GM13976 (cell line): ENCODE results near the gene EIF4G3.
"Not testable (repeated sequence)": the region's sequence is repeated elsewhere in the genome, so short reads cannot be mapped to it uniquely, and the experiment has no call there.

Source experiments
- DNase-seq: peaks from one replicate; pipeline ENCODE4 v3.0.0; 2012; ENCODE audit warnings: low spot score
- in situ Hi-C: fragments of 300-500 bp; cut with MboI; formaldehyde crosslinking; loops from one replicate; pipeline ENCODE4 v1.12.0; 2022; ENCODE audit warnings: low sequenced_read_pairs, mixed read lengths, inconsistent platforms; ENCODE audit not compliant: unreplicated experiment
- TF ChIP-seq, protein P1 (sequence below): IDR thresholded peaks from 2 replicates; pipeline ENCODE4 v1.5.1; 2012; ENCODE audit warnings: borderline replicate concordance, mild to moderate bottlenecking; ENCODE audit not compliant: insufficient read depth; ENCODE audit errors: extremely low read depth, missing control alignments, control extremely low read depth

Gene EIF4G3

DNA sequence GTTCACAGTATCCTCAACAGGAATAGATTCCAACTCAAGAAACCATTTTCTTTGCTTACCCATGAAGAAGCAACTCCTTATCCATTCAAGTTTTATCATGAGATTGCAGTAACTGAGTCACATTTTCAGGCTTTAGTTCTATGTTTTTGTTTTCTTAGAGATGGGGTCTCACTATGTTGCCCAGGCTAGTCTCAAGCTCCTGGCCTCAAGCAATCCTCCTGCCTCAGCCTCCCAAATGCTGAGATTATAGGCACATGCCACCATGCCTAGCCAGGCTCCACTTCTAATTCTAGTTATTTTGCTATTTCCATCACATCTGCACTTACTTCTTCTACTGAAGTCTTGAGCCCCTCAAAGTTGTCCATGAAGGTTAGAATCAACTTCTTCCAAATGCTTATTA, 246.3 kb downstream of the EIF4G3 start:
- in situ Hi-C loops: no loop called here
- TF ChIP-seq, protein P1, sequence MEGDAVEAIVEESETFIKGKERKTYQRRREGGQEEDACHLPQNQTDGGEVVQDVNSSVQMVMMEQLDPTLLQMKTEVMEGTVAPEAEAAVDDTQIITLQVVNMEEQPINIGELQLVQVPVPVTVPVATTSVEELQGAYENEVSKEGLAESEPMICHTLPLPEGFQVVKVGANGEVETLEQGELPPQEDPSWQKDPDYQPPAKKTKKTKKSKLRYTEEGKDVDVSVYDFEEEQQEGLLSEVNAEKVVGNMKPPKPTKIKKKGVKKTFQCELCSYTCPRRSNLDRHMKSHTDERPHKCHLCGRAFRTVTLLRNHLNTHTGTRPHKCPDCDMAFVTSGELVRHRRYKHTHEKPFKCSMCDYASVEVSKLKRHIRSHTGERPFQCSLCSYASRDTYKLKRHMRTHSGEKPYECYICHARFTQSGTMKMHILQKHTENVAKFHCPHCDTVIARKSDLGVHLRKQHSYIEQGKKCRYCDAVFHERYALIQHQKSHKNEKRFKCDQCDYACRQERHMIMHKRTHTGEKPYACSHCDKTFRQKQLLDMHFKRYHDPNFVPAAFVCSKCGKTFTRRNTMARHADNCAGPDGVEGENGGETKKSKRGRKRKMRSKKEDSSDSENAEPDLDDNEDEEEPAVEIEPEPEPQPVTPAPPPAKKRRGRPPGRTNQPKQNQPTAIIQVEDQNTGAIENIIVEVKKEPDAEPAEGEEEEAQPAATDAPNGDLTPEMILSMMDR: no peak
- no peak for DNase-seq

DNA sequence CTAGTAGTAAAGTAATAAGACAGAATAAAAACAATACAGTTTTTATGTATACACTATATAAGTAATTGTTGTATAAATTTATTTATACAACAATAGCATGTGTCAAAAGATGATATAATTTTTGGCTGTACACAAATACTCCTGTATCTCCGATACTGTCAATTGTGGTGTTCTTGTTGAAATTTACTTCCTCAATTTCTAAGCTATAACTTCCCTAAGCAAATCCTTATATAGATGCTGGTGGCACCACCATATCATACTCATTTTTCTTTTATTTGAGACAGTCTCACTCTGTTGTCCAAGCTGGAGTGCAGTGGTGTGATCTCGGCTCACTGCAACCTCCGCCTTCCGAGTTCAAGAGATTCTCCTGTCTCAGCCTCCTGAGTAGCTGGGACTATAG, 248.6 kb downstream of the EIF4G3 start:
- in situ Hi-C loops: loop anchor here (10.0 kb wide), 1 partner anchor 63 kb away; no protein-coding TSS in a partner anchor
- DNase-seq: no peak
- TF ChIP-seq, protein P1: no peak

DNA sequence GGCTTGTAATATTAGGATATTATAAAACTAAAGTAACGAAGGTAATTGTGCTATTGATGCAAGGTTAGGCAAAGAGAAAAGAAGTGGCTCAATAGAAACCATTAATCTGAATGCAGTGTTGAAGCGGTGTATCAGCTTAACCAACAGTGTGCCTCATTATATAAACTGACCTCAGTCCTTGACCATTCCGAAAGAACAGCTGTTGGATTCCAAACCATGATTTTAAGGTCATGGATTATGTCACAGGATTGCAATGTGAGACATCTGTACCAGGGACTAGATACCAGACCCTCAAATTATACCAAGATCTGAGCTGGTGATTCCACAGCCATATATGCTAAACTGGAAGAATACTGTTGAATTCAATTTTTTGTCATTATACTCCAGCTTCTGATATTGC, 255.4 kb downstream of the EIF4G3 start:
- in situ Hi-C loops: loop anchor here (10.0 kb wide), 1 partner anchor 56 kb away; no protein-coding TSS in a partner anchor
- no peak for DNase-seq
- TF ChIP-seq, protein P1: no peak

DNA sequence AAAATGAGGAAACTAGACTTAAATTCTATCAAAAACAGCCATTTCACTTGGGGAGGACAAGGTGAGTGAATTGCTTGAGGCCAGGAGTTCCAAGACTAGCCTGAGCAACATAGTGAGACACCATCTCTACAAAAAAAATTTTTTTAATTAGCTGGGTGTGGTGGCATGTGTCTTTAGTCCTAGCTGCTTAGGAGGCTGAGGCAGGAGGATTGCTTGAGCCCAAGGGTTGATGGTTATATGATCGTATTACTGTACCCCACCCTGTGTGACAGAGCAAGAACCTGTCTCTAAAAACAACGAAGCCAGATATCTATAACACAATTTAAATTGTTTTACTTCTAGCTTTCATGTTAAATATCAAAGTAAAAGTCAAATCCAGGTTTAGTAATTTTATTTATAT, 263.5 kb downstream of the EIF4G3 start:
- TF ChIP-seq, protein P1: no peak
- DNase-seq: no peak
- in situ Hi-C loops: no loop called here

DNA sequence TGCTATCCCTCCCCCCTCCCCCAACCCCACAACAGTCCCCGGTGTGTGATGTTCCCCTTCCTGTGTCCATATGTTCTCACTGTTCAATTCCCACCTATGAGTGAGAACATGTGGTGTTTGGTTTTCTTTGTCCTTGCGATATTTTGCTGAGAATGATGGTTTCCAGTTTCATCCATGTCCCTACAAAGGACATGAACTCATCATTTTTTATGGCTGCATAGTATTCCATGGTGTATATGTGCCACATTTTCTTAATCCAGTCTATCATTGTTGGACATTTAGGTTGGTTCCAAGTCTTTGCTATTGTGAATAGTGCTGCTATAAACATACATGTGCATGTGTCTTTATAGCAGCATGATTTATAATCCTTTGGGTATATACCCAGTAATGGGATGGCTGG, 269.2 kb downstream of the EIF4G3 start:
- DNase-seq, in situ Hi-C loops: not testable (repeated sequence)

DNA sequence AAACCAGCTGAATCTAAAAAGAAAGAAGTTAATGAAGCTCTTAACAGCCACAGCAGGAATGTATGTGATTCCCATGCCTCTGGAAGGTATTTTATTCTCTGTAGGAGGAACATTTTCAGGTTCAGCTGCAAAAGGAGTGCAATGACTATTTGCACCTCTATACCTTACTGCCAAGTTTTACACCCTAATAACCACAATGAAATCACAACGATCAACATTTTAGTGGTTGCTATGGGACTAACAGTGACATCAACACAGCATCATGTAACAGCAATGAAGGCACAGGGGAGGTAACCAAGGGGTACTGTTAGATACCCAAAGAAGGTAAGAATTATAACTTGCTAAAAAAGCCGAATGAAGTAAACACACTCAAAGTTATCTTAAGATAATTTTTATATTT, 273.3 kb downstream of the EIF4G3 start:
- DNase-seq: no peak
- TF ChIP-seq, protein P1: no peak
- in situ Hi-C loops: no loop called here

DNA sequence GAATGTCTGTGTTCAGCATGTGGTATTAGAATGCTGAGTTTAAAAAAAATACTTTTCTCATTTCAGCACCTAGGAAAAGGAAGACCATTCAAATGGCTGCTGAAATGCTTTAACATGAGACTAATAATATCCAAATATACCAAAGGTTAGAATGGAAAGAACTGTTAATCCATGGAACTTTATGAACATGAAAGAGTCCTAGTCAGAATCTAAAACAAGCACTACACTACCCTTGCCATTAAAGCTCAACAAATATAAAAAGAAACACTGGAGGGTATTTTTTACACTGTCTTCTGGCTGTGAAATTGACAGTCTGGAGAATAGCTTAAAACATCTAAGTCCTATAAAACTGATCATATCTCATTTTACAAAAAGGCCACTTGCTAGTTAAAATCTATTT, 276.6 kb downstream of the EIF4G3 start:
- TF ChIP-seq, protein P1: no peak
- in situ Hi-C loops: no loop called here
- DNase-seq: no peak
